Calu3 (cell line): ENCODE measurements around the gene BRAT1. TPM values are rescaled to one million over a fixed set of nuclear protein-coding genes. Genes with fewer than 3 reads are reported as not detected.

Experiments
- BruUV-seq: library from RNA; stranded (reverse); fragments of 400-500 nt; replicated peaks from 2 replicates; lab custom pipeline; 2021; lab: Mats Ljungman, UMichigan
- CTCF ChIA-PET: fragments of 300-600 bp; sonication (Branson Sonifier 250); formaldehyde crosslinking; loops from one replicate; lab custom pipeline; 2022; ENCODE audit warnings: antibody characterized with exemption; lab: Charles Lee
- DNase-seq: peaks from one replicate; pipeline ENCODE4 v3.0.0; 2022
- H3K27ac Mint-ChIP-seq: one replicate; pipeline ENCODE4 v1.8.0; 2022; ENCODE audit warnings: mixed read lengths; ENCODE audit not compliant: unreplicated experiment
- H3K27me3 Mint-ChIP-seq: one replicate; pipeline ENCODE4 v1.8.0; 2022; ENCODE audit warnings: mixed read lengths; ENCODE audit not compliant: unreplicated experiment
- H3K36me3 Mint-ChIP-seq: one replicate; pipeline ENCODE4 v1.8.0; 2022; ENCODE audit warnings: mild to moderate bottlenecking, moderate library complexity, mixed read lengths; ENCODE audit not compliant: insufficient read depth, unreplicated experiment
- H3K4me1 Mint-ChIP-seq: one replicate; pipeline ENCODE4 v1.8.0; 2022; ENCODE audit warnings: mild to moderate bottlenecking, low read depth, mixed read lengths; ENCODE audit not compliant: unreplicated experiment
- H3K4me3 Mint-ChIP-seq: one replicate; pipeline ENCODE4 v1.8.0; 2022; ENCODE audit warnings: mild to moderate bottlenecking, low read depth, moderate library complexity, mixed read lengths; ENCODE audit not compliant: unreplicated experiment
- H3K9me3 Mint-ChIP-seq: one replicate; pipeline ENCODE4 v1.8.0; 2022; ENCODE audit warnings: low read depth, mixed read lengths; ENCODE audit not compliant: unreplicated experiment
- CTCF ChIP-seq: fragments of 200-600 bp; IDR thresholded peaks from one replicate; pipeline ENCODE4 v1.8.0; 2022; ENCODE audit warnings: antibody characterized with exemption; ENCODE audit not compliant: unreplicated experiment
- intact Hi-C: fragments of 100-400 bp; cut with micrococcal nuclease; formaldehyde crosslinking; loops from one replicate; pipeline ENCODE4 v1.10.0; 2022; ENCODE audit not compliant: unreplicated experiment
- total RNA-seq: library from RNA; stranded (reverse); gene quantifications from 2 replicates; pipeline ENCODE4 v1.2.3, GENCODE V29; 2022

The BRAT1 gene
- total RNA-seq, 1 experiment from 2014 or later, result 59.6 TPM

- DNase-seq, result peak; percentile 61
- CTCF ChIA-PET, result interaction anchor here (0.6 to 3.7 kb wide), 7 partner anchors 12 to 764 kb away, joined by 3 to 32 read pairs (median 3); no protein-coding TSS in a partner anchor
- peak overlapping the region; percentile 90 for H3K27ac Mint-ChIP-seq
- peaks cover 47% of the 10 kb centered on the region for H3K4me1 Mint-ChIP-seq
- peak overlapping the region; percentile 91 for H3K4me3 Mint-ChIP-seq
- intact Hi-C loops, result loop anchor here (5.0 kb wide), 2 partner anchors 37 to 82 kb away; partner anchors contain the start of gene GRIFIN
- peaks cover 66% of the 10 kb centered on the region for H3K36me3 Mint-ChIP-seq
- no peaks in the 10 kb centered on the region for H3K9me3 Mint-ChIP-seq
- no TSS peak for BruUV-seq
- TF ChIP-seq CTCF, result no peak
- H3K27me3 Mint-ChIP-seq, result no peaks in the 10 kb centered on the region
These were observed 4.1 kb upstream of the BRAT1 start for GRCh38 chr7:2559283-2559950.

- peak within 1 kb of the TSS; percentile 90 for H3K27ac Mint-ChIP-seq
- no TSS peak for BruUV-seq
These were observed 3.4 kb upstream of the BRAT1 start, which contains the start of gene IQCE for GRCh38 chr7:2558629-2559282. IQCE (plus strand) TSS chr7:2558979; CDS start chr7:2559182, 203 bp downstream.

GRCh38 chr7:2554661-2555111 lies 638 bp downstream of the BRAT1 start:
- H3K4me3 Mint-ChIP-seq, result peak overlapping the region; percentile 93

More at GRCh38 chr7:2558629-2559282, 3.4 kb upstream of the BRAT1 start, which contains the start of gene IQCE:
- Mint-ChIP-seq H3K36me3 (peaks cover 66% of the 10 kb centered on the region), H3K4me1 (peaks cover 50% of the 10 kb centered on the region), H3K4me3 (peak within 1 kb of the TSS; percentile 91), H3K27me3 (no peaks in the 10 kb centered on the region), H3K9me3 (no peaks in the 10 kb centered on the region)
- CTCF ChIA-PET, result interaction anchor here (0.6 to 3.7 kb wide), 5 partner anchors 13 to 763 kb away, joined by 3 to 32 read pairs (median 3); no protein-coding TSS in a partner anchor
- no peak for TF ChIP-seq CTCF
- intact Hi-C loops, result loop anchor here (5.0 kb wide), 2 partner anchors 36 to 81 kb away; partner anchors contain the start of gene GRIFIN
- peak; percentile 100 for DNase-seq

More at GRCh38 chr7:2554661-2555111, 638 bp downstream of the BRAT1 start:
- H3K9me3 Mint-ChIP-seq, result no peaks in the 10 kb centered on the region
- peaks cover 31% of the 10 kb centered on the region for H3K4me1 Mint-ChIP-seq
- BruUV-seq, result no TSS peak
- CTCF ChIA-PET, result interaction anchor here (0.6 to 1.0 kb wide), 3 partner anchors 12 to 28 kb away, joined by 3 read pairs; no protein-coding TSS in a partner anchor
- TF ChIP-seq CTCF, result no peak
- DNase-seq, result no peak
- H3K36me3 Mint-ChIP-seq, result peaks cover 80% of the 10 kb centered on the region
- intact Hi-C loops, result loop anchor here (5.0 kb wide), 2 partner anchors 32 to 77 kb away; partner anchors contain the start of gene GRIFIN
- H3K27ac Mint-ChIP-seq, result peak overlapping the region; percentile 93
- no peaks in the 10 kb centered on the region for H3K27me3 Mint-ChIP-seq
